HG03558 (cell line): Measurements from ENCODE around the gene CMKLR1.

Experiments used
- ATAC-seq: cut with Tn5 transposase; IDR thresholded peaks from one replicate; pipeline ENCODE4 v1.9.1; 2021; ENCODE audit warnings: moderate number of reproducible peaks; ENCODE audit not compliant: unreplicated experiment; ENCODE audit errors: extremely low read depth

Gene CMKLR1

GRCh38 chr12:108318472-108319275 is 20.4 kb downstream of the CMKLR1 start:
- no peak for ATAC-seq

- ATAC-seq = no peak
Observed at GRCh38 chr12:108317308-108318234, 21.5 kb downstream of the CMKLR1 start.

GRCh38 chr12:108316176-108317086 is 22.7 kb downstream of the CMKLR1 start:
- no peak for ATAC-seq

- ATAC-seq = no peak
Observed at GRCh38 chr12:108315486-108316105, 23.5 kb downstream of the CMKLR1 start.

- no peak for ATAC-seq
Observed at GRCh38 chr12:108313606-108314351, 25.3 kb downstream of the CMKLR1 start.

- ATAC-seq = no peak
Observed at GRCh38 chr12:108313241-108313605, 25.9 kb downstream of the CMKLR1 start.

- ATAC-seq = no peak
Observed at GRCh38 chr12:108312693-108313189, 26.4 kb downstream of the CMKLR1 start.

GRCh38 chr12:108312073-108312659 is 26.9 kb downstream of the CMKLR1 start:
- ATAC-seq = no peak

GRCh38 chr12:108311605-108312004 is 27.5 kb downstream of the CMKLR1 start:
- ATAC-seq = no peak

- ATAC-seq = no peak
Observed at GRCh38 chr12:108310489-108310888, 28.6 kb downstream of the CMKLR1 start.

- no peak for ATAC-seq
Observed at GRCh38 chr12:108309674-108310312, 29.3 kb downstream of the CMKLR1 start.

- ATAC-seq = no peak
Observed at GRCh38 chr12:108308395-108309085, 30.6 kb downstream of the CMKLR1 start.

GRCh38 chr12:108307006-108307405 is 32.1 kb downstream of the CMKLR1 start:
- ATAC-seq = no peak

GRCh38 chr12:108306506-108306905 is 32.6 kb downstream of the CMKLR1 start:
- no peak for ATAC-seq

GRCh38 chr12:108305991-108306501 is 33.1 kb downstream of the CMKLR1 start:
- ATAC-seq = no peak

- ATAC-seq = no peak
Observed at GRCh38 chr12:108305520-108305919, 33.6 kb downstream of the CMKLR1 start.

- ATAC-seq = no peak
Observed at GRCh38 chr12:108304633-108305032, 34.5 kb downstream of the CMKLR1 start.
